Measurements from ENCODE around the gene NCBP3. TPM values are rescaled to one million over a fixed set of nuclear protein-coding genes. Genes with fewer than 3 reads are reported as not detected.

NCBP3 gene
- total and polyA plus RNA-seq, 2 donors (not counting 3 experiments of a cell fraction or from before 2014, with no cell fraction given): 18.2 to 51.1 TPM

- no peaks in the 10 kb centered on the region for H4K20me1 ChIP-seq (replicated peaks; ENCODE audit: control insufficient read depth, extremely low read depth, insufficient read depth, low read length)
- FAIRE-seq (no peak), DNase-seq (ENCODE audit: low read depth, low spot score) (no peak)
- H3K27ac ChIP-seq (ENCODE audit: insufficient read depth, low read depth, low read length): no peak overlapping the region
- TF ChIP-seq JUN (IDR thresholded peaks at IDR 0.05; ENCODE audit: borderline replicate concordance, insufficient read depth, insufficient read length, low read depth) (no peak), GATA2 (IDR thresholded peaks at IDR 0.05; ENCODE audit: insufficient read depth, insufficient read length, low read depth, low read length) (no peak), MAX (IDR thresholded peaks at IDR 0.05; ENCODE audit: insufficient read depth, insufficient read length) (no peak), FOS (IDR thresholded peaks at IDR 0.05; ENCODE audit: borderline replicate concordance, insufficient read depth, low read length) (no peak), CTCF (IDR thresholded peaks at IDR 0.05; ENCODE audit: extremely low read depth in 1 of 2, insufficient read depth in 1 of 2, low read depth in 1 of 2, low read length in 2 of 2) (no peak), POLR2A (IDR thresholded peaks at IDR 0.05; ENCODE audit: low read depth, low read length) (no peak), EZH2 (IDR thresholded peaks at IDR 0.05; ENCODE audit: borderline replicate concordance, low read depth, low read length, severe bottlenecking) (no peak), POLR2AphosphoS5 (IDR thresholded peaks at IDR 0.05; ENCODE audit: insufficient read depth, low read depth, low read length) (no peak), MYC (IDR thresholded peaks at IDR 0.05; ENCODE audit: low read depth, low read length) (no peak)
- H3K27me3 ChIP-seq (ENCODE audit: control insufficient read depth in 2 of 2, insufficient read depth in 2 of 2, low read length in 2 of 2): no peaks in the 10 kb centered on the region
- ChIA-PET POLR2A (no interaction called here), CTCF (interaction anchor here (1.3 kb wide), 1 partner anchor 61 kb away, joined by 8 read pairs; no protein-coding TSS in a partner anchor)
- H3K36me3 ChIP-seq (ENCODE audit: control insufficient read depth in 2 of 2, extremely low read depth in 1 of 2, insufficient read depth in 2 of 2, low read length in 2 of 2): no peaks in the 10 kb centered on the region
- H3K9me3 ChIP-seq (replicated peaks; ENCODE audit: control insufficient read depth, insufficient read depth, low read length): no peaks in the 10 kb centered on the region
- BruUV-seq (replicated peaks): no TSS peak
- no peak overlapping the region for H3K4me2 ChIP-seq (ENCODE audit: insufficient read depth, low read length)
- intact Hi-C loops (cut with micrococcal nuclease): no loop called here
- H3K4me1 ChIP-seq (ENCODE audit: control insufficient read depth, extremely low read depth, insufficient read depth, low read length): no peaks in the 10 kb centered on the region
- dilution Hi-C loops (cut with MboI; ENCODE audit: extremely low pct_ligation_motif_present, low sequenced_read_pairs): no loop called here
- no peak overlapping the region for H3K9ac ChIP-seq (replicated peaks; ENCODE audit: extremely low read depth, insufficient read depth, low read length)
- no peaks in the 10 kb centered on the region for H3K79me2 ChIP-seq (ENCODE audit: control insufficient read depth, insufficient read depth, low read length)
- H3K4me3 ChIP-seq (replicated peaks in 1 of 3; ENCODE audit: insufficient read depth in 1 of 3, low read depth in 1 of 3, low read length in 3 of 3): no peak overlapping the region
- no peaks in the 10 kb centered on the region for H3K9me1 ChIP-seq (replicated peaks; ENCODE audit: control insufficient read depth, extremely low read depth, insufficient read depth, low read length)
- H2AFZ ChIP-seq (ENCODE audit: low read depth, low read length): no peak overlapping the region
These were observed 47.5 kb downstream of the NCBP3 start for GRCh38 chr17:3798273-3799180.

All from endothelial cell of umbilical vein (primary cell).